HG02798 (cell line): Measurements from ENCODE around the gene NAPA.
"Not testable (repeated sequence)": the region's sequence is repeated elsewhere in the genome, so short reads cannot be mapped to it uniquely, and the experiment has no call there.

ENCODE experiments used
- ATAC-seq: cut with Tn5 transposase; IDR thresholded peaks from one replicate; pipeline ENCODE4 v1.9.1; 2021; ENCODE audit warnings: mild to moderate bottlenecking; ENCODE audit not compliant: unreplicated experiment, poor library complexity

The NAPA gene

DNA sequence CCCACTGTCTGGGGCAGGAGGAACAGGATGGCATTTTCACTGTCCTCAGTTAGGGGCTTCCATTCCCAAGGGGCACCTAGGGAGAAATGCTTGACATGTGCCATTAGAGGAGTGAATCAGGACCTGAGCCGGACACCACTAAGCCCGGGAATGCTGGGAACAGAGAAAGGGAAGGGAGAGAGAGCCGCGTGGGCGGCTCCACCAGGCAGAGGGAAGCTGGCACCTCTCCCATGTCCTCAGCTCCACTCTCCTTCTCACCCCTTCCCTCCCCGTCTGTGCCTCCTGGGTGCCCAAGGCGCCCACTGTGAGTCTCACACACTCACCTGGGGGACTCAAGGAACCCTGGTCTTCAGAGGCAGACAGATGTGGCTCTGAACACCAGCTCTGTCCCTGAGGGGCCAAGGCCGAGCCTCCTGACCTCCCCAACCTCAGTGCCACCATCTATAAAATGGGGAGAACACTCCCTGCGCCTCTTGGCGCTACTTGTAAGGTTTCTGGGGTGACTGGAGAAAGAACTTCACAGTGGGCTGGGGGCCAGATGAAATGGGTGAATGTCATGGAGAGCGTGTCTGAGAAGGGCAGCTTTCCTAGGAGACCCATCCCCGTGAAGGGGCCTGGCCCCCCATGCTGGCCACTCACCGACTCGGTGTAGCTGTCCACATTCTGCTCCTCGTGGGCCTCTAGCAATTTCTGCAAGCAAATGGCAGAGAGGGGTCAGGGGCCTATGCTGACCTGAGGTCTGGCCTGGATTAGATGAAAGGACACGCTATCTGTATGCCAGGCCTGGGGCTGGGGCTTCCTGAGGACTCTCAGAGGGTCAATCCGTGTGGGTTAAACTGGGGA is 25.6 kb downstream of the NAPA start:
- ATAC-seq = no peak

DNA sequence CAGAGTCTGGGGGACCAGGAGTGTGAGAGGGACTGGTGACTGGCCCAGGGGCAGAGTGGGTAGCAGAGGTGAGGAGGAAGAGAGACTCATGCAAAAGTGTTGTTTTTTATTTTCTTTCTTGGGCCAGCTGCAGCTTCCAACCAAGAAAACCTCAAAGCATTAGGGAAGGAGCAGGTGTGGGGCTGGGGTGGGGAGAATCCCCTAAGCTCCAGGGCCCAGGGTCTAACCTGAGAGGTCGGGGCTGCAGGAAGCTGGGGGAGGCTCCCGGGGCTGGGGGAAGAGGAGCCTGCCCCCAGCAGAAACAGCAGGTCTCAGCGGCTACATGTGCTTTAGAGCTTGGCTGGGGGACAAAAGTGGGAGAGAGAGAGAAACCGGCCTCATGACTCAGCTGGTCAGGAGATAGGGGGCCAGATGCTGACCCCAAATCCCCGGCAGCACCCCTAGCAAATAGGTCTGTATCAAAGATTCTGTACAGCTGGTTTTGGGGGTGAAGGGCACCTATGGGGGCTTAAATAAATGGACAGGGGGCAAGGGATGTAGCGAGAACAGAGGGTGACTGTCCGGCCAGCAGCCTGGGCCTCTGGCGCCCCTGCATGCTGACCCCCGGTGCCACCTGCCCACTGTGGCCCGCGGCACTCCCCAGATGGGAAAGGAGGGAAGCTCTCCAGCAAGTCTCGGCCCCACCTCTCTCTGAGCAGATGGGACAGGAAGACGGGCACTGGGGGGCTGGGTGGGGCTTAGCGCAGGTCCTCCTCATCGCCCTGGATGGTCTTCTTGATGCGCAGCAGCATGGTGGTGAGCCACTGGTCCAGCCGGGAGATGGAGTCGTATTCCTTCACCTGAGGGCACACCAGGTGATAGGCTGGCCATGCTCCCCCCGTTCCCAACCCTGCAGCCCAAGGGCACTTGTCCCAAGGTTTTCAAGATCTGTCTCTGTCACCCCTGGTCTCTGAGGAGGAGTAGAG is 27.0 kb downstream of the NAPA start:
- ATAC-seq = no peak

DNA sequence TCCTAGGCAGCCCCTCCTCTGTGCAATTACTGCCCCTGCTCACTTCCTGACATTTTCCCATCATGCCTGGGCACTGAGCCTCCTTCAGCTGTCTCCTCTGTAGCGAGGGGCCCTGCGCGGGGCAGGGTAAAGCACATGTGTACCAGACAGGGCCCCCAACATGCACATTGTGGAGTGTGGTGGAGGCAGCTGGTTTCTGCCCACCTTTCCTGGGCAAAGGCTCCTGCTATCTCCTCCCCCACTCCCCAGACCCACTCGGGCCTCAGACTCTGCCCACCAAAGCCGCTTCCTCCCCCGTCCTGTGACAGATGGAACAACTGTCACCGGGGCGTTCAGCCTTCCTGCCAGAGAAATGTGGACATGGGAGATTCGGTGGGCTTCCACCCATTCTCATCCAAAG is 28.0 kb downstream of the NAPA start:
- ATAC-seq = no peak

DNA sequence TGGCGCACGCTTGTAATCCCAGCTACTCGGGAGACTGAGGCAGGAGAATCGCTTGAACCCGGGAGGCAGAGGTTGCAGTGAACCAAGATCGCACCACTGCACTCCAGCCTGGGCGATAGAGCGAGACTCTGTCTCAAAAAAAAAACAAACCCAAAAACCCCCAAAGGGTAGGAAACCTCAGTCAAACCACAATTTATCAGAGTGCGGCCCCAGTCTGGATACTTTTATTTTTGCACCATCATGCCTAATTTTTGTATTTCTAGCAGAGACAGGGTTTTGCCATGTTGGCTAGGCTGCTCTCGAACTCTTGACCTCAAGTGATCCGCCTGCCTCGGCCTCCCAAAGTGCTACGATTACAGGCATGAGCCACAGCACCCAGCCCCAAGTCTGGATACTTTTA is 28.6 kb downstream of the NAPA start:
- ATAC-seq = not testable (repeated sequence)

DNA sequence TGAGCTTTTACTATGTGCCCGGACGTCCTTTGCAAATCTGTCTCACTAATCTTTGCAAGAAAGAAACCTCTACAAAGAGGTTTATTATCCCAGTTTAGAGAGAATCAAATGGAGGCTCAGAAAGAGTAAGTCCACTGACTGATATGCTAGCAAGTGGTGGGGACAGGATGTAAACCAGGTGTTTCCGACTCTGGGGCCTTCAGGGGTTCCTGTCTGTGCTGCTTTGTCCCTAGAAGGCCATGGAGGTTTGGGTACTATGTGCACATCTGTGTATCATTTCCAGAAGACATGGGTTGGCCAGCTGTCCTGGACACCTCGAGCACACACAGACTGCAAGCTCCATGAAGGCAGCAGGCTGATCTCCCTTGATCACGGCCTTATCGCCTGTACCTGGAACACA is 29.7 kb downstream of the NAPA start:
- ATAC-seq = no peak

DNA sequence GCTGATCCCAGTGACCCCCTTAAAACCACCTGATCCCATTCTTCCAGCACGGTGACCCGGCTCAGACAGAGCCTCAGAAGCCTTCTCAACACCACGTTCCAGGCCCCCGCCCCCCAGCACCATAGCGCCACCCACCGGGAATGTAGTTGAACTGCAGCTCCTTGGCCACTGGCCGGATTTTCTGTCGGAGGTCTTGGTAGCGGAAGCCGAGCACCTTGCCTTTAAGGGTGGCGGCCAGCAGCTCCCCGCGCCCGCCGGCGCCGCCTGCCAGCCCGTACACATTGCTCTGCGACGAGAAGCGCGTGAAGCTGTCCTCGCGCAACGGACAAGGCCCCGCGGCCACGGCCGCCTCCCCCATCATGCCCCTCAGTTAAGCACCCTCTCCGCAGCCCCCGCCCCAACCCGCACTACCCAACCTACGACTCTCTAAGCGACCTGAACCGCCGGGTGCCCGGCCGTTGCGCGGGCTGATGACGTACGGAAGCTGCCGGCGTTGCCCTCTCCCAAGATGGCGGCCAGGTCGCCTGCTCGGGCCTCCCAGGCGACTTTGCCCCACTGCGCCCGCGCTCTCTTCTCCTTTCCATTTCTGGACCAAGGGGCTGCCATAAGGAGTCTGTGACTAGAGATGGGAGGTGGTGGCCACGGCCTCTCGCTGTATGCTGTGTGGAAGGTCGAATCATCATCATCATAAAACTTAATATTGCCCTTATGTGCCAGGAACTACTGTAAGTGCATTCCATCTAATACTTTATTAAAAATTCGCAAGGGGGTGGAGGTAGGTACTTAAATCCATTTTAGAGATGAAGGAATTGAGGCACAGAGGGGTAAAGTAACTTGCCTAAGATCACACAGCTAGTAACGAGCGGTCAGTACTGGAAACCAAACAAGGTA is 30.8 kb downstream of the NAPA start, which contains the start of gene KPTN:
Gene KPTN (minus strand): TSS at position 420 of the 891 bp plus-strand sequence. CDS start 59 bp downstream, at position 361.
- peak; percentile 76 for ATAC-seq

DNA sequence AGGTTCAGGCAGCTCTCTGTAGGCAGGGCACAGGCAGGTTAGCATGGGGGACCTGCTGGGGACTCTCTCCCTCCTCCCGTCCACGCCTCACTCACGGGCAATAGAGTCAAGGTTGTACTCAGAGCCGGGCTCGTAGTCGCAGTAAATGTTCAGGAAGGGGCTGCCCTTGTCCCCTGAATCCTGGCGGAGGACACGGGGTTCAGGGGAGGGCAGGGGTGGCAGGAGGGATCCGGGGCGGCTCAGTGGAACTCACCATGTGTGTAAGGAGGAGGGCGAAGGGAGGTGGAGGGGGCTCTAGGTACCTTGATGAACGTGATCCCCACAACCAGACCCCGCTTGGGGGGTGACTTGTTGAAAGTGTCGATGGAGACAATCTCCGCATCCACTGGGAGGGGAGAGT is 31.7 kb downstream of the NAPA start:
- ATAC-seq = no peak

DNA sequence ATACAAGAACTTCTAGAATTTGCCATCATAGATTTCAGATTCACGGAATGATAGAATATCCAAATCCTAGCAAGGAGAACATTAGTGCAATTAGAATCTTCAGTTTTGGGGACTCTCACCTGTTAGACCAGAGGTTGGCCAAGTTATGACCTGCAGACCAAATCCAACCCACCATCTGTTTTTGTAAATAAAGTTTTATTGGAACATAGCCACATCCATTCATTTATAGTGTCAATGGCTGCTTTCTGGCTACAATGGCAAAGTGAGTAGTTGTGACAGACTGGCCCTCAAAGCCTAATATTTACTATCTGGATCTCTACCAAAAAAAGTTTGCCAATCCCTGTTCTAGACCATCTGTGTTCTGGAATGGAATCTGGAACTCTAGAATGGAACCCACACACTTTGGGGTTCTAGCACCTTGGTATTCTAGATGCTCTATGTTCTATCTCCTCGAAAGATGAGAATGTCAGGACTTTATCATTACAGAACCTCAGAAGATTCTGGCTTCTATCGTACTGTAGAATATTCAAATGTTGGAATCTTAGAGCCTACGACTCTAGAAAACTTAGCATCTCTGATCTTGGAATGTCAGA is 33.3 kb downstream of the NAPA start:
- no peak for ATAC-seq

DNA sequence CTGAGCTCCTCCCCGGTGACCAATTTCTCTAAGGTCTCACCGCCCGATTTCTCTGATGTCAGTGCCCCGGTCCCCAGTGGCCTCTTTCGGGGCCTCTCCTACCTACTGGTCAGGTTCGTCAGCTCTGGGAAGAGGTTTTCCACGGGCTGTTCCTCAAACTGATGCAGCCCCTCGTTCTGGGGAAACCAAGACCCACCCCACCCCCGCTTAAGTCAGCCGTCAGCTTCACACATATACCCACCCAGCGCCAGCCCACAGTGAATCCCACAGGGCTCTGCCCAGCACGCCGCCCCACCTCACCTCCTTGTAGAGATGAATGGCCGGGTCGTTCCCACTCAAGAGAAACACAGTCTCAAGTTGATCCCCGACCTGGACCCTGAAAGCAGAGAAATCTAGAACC is 34.2 kb downstream of the NAPA start:
- ATAC-seq = no peak

DNA sequence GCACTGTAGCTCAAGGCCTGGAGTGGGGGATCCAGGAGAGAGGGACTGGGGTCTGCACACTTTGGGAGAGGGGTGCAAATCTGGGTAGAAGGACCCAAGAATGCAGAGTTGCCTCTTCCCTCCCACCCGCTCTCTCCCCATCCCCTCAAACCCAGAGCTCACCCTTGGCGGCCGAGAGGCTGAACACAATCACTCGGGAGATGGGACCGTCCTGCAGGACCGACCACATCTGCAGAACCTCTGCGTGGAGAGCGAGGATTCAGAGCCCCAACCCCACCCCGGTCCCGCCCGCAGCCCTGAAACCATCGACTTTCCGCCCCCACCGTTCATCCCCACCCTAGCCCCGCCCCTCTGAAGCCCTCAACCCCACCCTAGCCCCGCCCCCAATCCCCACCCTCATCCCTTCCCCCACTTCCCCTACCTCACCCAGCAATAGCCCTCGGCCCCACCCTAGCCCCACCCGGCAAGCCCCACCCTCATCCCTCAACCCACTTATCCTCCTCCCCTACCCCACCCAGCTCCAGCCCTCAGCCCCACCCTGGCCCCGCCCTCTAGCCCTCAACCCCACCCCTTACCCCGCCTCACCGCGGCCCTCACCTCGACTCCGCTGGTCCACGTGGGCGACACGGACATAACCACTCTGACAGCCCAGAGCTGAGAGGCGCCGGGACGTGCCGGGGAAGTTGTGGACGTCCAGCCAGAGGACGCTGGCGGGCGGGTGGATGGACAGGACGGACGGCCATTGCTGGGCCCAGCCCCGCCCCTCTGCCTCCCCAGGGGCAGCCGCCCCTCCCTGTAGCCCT is 35.0 kb downstream of the NAPA start:
- no peak for ATAC-seq

DNA sequence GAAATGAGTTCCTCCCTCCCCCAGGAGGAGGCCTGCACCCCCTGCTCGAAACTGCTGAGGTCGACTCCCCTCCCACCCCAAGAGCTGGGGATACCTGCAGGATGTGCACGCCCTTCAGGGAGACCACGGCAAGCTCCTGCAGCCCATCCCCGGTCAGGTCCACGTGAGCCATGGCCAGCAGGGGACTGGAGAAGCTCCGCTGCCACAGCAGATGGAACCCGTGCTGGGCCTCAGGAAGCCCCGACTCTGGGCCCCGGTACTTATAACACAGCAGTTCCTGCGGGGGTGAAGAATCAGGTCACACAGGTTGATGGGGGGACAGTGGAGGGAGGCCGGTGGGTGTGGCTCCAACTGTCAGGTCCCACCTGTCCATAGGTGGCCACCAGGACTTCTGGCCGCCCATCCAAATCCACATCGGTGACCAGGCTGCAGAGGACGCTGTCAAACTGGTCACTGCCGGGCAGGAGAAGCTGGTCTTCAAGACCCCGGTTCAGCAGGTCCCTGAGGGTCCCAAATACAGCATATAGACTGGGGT is 38.4 kb downstream of the NAPA start:
- ATAC-seq = no peak

DNA sequence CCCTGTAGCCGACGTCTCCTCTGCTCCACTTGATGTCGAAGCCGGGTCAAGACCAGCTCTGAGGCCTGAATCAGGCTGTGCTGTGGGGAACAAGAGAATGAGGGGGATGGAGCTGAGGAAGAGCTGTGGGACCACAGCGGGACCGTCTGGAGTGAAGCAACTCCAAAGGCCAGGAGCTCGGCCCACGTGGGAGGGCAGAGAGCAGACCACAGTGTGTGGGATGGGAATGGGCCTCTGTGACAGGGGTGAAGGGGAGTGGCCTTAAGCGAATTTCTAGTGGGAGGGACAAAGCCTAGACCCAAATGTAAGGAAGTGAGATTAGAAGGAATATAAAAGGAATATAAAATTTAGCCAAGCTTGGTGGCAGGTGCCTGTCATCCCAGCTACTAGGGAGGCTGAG is 39.4 kb downstream of the NAPA start:
- no peak for ATAC-seq

DNA sequence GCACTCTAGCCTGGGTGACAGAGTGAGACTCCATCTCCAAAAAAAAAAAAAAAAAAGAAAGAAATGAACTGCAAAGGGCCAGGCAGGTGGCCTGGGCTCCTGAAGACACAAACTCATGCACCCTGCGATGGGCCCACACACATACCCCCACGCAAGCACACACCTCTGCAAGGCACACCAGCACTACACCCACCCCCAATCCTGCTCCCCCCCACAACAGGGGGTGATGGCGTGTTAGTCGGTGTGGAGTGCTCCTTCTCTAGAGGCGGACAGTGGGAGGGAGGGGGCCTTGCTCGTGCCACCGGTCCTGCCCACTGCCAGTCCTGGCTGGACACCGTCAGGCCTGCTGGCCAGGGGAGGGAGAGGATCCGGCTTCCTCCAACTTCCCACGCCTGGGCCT is 41.5 kb downstream of the NAPA start:
- ATAC-seq = no peak

DNA sequence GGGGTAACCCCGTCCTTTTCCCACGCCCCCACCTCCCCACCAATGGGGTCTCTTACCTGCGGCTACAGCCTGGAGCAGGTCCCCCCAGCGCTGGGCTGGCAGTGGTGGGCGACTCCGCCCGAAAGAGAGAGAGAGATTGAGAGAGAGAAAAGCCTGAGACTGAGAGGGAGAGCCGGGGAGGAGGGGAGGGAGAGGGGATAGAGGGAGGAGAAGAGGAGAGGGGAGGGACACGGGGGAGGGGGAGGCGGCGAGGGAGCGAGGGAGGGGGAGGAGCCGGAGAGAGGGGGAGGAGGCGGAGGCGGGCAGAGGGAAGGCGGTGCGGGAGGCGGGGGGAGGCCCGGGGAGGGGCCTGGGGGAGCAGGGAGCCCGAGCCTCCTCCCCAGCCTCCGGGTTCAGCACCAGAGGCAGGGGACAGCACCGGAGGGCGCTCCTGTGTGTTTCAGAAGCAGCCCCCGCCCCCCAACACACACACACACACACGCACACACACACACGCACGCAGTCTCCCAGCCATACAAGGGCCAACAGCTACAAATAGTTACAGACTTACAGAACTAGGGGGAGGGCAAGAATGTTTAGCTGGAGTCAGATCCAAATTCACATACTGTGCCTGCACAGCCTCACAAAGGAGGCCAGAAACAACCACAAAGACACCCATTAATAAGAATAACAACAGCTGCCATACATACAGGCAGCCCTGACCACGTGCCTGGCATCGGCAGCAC is 43.0 kb downstream of the NAPA start, which contains the start of gene SLC8A2:
Gene SLC8A2 (minus strand): TSS at position 161 of the 725 bp plus-strand sequence. CDS start 5,490 bp downstream, outside the sequence.
- no peak for ATAC-seq

DNA sequence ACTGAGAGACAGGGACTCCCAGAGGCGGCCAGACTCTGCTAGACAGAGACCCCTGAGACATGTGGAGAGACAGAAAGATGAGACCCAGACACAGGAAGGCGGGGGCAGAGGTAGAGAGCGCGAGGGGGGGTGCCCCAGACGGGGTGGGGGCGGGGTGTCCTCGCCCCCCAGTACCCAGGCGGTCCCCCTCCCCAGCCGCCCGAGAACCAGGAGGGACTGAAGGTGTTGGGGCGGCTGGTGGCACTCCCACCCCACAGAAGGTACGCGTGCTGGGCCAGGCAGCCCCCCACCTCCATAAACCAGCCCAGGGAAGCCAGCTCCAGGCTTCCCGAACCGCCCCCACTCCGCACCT is 43.5 kb downstream of the NAPA start:
- ATAC-seq = no peak

DNA sequence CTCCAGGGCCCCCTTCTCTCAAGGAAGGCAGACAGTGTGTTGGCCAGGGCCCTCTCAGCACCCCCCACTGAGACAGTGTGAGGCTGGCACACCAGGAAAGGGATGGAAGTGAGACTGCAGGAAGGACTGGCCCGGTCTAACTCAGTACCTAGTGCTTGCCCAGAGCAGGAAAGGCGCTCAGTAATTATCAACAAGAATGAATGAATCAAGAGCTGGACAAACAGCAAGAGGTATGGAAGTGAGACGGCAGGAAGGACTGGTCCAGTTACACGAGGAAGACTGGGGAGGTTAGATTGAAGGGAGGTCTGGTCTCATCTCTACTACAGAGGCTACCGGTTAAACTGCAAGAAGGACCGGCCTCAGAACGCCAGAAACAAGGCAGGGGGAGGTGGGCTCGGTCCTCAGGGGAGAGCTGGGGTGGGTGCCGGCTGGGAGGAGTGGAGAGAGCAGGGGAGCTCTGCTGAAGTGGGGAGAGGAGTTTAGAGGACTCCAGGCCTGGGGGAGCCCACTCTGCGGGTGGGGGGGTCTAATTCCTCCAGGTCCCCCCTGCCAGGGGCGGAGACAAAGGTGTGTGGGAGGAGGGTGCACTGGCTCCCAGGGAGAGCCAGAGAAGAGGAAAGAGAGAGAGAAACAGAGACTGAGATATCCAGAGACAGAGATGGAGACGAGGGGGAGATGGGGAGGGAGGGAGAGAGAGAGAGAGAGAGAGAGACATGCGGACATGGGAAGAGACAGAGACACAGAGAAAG is 44.2 kb downstream of the NAPA start:
- ATAC-seq = no peak

DNA sequence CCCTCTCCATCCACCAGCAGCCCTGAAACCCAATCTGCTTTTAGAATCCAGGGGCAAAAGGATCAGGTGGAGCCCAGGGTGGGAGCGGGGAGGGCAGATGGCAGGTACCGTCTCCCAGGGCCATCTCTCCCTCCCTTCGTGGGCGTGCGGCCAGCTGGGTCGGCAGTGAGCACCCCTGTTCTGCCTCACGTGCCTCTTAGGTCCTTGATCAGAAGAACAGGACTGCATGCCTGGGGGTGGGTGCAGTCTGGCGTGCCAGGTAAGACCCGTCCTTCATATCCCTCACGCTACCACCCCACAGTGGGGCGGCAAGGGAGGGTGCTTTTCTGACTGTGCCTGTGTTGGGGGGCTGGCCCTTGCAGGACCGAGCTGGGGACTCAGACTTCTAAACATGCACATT is 45.1 kb downstream of the NAPA start:
- no peak for ATAC-seq

DNA sequence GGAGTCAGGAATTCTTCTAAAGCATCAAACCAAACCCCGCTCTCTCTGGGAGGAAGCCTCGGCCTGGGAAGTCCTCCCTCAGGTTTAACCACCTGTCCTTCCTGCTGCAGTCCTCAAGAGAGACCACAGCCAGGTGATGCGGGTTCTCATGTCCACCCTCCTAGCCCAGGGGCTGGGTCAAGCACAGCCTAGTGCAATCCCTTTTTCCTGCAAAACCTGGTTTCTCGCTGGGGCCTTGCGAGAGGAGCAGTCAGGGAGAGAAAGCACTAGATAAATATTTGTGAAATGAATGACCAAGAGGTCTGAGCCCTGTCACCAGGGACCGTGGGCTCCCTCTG is 45.5 kb downstream of the NAPA start:
- ATAC-seq = no peak
